Fibroblast of the aortic adventitia (primary cell): ENCODE results near the gene PRSS33. TPM values are rescaled to one million over a fixed set of nuclear protein-coding genes. Genes with fewer than 3 reads are reported as not detected.

Experiments
- DNase-seq: peaks from one replicate; pipeline ENCODE4 v3.0.0-alpha.2; 2010; ENCODE audit warnings: low read depth
- H3K4me3 ChIP-seq: 2 replicates; pipeline ENCODE4 v1.5.1; 2011; ENCODE audit warnings: low read depth, mild to moderate bottlenecking, control low read depth, low read length, moderate library complexity
- CTCF ChIP-seq: IDR thresholded peaks from 2 replicates; pipeline ENCODE4 v1.5.1; 2011; ENCODE audit warnings: mild to moderate bottlenecking, low read length, control low read depth, inconsistent platforms; ENCODE audit not compliant: insufficient read depth
- total RNA-seq: library from RNA; depleted of rRNA; stranded (reverse); fragments of >200 nt; gene quantifications from 2 replicates; pipeline ENCODE4 v1.2.3, GENCODE V29; 2012; ENCODE audit warnings: low replicate concordance

Gene PRSS33
- total RNA-seq, 1 donor = not detected

GRCh38 chr16:2830355-2830695 lies 43.0 kb upstream of the PRSS33 start:
- no peak for DNase-seq
- H3K4me3 ChIP-seq = no peak overlapping the region
- TF ChIP-seq CTCF = no peak

GRCh38 chr16:2829501-2830354 lies 42.4 kb upstream of the PRSS33 start, which contains the start of gene ZG16B:
Gene ZG16B, plus strand, starts transcription at chr16:2830303. Its CDS starts 139 bp downstream, at chr16:2830442.
- peak; percentile 14 for DNase-seq
- no peak for TF ChIP-seq CTCF
- no peak within 1 kb of the TSS for H3K4me3 ChIP-seq

GRCh38 chr16:2828876-2829430 lies 41.6 kb upstream of the PRSS33 start:
- no peak overlapping the region for H3K4me3 ChIP-seq
- no peak for TF ChIP-seq CTCF
- DNase-seq = no peak

DNA sequence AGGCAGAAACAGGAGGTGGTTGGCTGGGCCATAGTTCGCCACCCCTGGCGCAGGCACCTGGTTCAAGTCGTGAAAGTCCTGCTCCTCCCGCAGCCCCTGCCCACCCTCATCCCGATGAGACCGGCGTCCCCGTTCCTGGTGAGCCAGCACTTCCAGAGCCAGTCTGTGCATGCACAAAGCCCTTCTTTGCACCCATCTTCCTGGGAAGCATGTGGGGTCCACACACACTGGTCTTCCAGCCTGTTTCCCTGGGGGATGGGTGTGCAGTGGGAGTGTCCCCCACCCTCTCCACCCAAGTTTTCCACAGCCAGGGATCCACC lies 41.1 kb upstream of the PRSS33 start:
- no peak overlapping the region for H3K4me3 ChIP-seq
- no peak for TF ChIP-seq CTCF
- no peak for DNase-seq

DNA sequence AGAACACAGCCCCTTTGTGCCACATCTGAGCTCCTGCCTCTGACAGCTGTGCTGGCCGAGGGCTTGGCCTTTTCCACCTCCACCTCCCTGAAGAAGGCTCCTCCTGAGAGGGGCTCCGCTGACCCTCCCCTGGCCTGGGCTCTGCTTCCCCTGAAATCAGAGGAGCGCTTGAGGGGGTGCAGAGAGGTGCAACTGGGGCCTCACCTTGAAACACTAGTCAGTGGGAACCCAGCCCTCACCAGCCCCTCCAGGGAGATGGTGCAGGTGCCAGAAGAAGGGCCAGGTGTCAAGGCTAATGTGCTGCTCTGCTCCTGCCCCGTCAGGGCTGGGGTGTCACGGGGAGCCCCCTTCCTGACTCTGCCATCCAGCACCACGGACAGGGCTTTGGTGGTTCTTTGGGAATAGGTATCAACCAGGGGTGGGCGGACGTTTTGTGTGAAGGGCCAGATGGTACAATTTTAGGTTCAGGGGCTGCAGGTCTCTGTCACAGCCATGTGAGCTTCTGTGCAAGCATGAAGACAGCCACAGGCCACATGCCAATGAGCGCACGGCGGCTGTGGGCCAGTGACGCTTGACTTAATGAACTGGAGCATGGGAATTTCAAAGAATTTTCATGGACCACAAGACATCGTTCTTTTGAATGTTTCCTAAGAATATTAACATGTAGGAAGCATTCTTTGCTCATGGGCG lies 40.6 kb upstream of the PRSS33 start:
- H3K4me3 ChIP-seq = no peak overlapping the region
- no peak for DNase-seq
- TF ChIP-seq CTCF = no peak

GRCh38 chr16:2827374-2827791 lies 40.0 kb upstream of the PRSS33 start:
- no peak for TF ChIP-seq CTCF
- no peak for DNase-seq
- no peak overlapping the region for H3K4me3 ChIP-seq
